ENCODE results near the gene HTT. TPM values are rescaled to one million over a fixed set of nuclear protein-coding genes. Genes with fewer than 3 reads are reported as not detected.
"Not testable (repeated sequence)": the region's sequence is repeated elsewhere in the genome, so short reads cannot be mapped to it uniquely, and the experiment has no call there.

Gene HTT
- total RNA-seq, 1 donor from 2014 or later: 25.9 TPM

DNA sequence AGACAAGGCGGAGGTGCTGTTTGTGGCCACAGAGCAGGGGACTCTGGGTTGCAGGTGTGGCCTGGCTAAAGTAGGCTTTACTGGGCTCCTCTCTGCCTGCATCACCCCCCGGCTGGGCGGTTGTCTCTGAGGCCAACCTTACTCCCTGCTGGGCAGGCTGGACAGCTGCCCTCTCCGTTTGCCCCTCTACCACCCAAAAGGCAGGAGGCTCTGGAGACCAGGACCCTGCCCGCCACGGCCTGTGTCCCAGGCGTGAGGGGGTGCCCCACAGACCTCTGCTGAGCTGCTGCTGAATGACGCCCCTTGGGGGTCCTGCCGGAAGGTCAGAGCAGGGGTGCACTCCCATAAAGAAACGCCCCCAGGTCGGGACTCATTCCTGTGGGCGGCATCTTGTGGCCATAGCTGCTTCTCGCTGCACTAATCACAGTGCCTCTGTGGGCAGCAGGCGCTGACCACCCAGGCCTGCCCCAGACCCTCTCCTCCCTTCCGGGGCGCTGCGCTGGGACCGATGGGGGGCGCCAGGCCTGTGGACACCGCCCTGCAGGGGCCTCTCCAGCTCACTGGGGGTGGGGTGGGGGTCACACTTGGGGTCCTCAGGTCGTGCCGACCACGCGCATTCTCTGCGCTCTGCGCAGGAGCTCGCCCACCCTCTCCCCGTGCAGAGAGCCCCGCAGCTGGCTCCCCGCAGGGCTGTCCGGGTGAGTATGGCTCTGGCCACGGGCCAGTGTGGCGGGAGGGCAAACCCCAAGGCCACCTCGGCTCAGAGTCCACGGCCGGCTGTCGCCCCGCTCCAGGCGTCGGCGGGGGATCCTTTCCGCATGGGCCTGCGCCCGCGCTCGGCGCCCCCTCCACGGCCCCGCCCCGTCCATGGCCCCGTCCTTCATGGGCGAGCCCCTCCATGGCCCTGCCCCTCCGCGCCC is 1.1 kb upstream of the HTT start:
- DNase-seq: peak; percentile 45
- intact Hi-C loops (cut with micrococcal nuclease): no loop called here

DNA sequence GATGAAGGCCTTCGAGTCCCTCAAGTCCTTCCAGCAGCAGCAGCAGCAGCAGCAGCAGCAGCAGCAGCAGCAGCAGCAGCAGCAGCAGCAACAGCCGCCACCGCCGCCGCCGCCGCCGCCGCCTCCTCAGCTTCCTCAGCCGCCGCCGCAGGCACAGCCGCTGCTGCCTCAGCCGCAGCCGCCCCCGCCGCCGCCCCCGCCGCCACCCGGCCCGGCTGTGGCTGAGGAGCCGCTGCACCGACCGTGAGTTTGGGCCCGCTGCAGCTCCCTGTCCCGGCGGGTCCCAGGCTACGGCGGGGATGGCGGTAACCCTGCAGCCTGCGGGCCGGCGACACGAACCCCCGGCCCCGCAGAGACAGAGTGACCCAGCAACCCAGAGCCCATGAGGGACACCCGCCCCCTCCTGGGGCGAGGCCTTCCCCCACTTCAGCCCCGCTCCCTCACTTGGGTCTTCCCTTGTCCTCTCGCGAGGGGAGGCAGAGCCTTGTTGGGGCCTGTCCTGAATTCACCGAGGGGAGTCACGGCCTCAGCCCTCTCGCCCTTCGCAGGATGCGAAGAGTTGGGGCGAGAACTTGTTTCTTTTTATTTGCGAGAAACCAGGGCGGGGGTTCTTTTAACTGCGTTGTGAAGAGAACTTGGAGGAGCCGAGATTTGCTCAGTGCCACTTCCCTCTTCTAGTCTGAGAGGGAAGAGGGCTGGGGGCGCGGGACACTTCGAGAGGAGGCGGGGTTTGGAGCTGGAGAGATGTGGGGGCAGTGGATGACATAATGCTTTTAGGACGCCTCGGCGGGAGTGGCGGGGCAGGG is 568 bp downstream of the HTT start:
- DNase-seq (peak; percentile 55), ATAC-seq (no peak)
- intact Hi-C loops (cut with micrococcal nuclease): no loop called here

More for the DNA sequence above, 1.1 kb upstream of the HTT start:
- peak; percentile 5 for ATAC-seq

GRCh38 chr4:3075652-3075981 is 1.1 kb downstream of the HTT start:
- intact Hi-C loops (cut with micrococcal nuclease): no loop called here
- no peak for DNase-seq
- ATAC-seq: no peak

DNA sequence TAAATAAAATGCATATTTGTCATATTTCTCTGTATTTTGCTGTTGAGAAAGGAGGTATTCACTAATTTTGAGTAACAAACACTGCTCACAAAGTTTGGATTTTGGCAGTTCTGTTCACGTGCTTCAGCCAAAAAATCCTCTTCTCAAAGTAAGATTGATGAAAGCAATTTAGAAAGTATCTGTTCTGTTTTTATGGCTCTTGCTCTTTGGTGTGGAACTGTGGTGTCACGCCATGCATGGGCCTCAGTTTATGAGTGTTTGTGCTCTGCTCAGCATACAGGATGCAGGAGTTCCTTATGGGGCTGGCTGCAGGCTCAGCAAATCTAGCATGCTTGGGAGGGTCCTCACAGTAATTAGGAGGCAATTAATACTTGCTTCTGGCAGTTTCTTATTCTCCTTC is 3.3 kb downstream of the HTT start:
- ATAC-seq: no peak
- intact Hi-C loops (cut with micrococcal nuclease): no loop called here
- DNase-seq: no peak

DNA sequence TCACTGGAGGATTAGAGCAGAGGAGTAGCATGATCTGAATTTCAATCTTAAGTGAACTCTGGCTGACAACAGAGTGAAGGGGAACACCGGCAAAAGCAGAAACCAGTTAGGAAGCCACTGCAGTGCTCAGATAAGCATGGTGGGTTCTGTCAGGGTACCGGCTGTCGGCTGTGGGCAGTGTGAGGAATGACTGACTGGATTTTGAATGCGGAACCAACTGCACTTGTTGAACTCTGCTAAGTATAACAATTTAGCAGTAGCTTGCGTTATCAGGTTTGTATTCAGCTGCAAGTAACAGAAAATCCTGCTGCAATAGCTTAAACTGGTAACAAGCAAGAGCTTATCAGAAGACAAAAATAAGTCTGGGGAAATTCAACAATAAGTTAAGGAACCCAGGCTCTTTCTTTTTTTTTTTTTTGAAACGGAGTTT is 5.2 kb downstream of the HTT start:
- no peak for ATAC-seq
- no peak for DNase-seq
- intact Hi-C loops (cut with micrococcal nuclease): no loop called here

DNA sequence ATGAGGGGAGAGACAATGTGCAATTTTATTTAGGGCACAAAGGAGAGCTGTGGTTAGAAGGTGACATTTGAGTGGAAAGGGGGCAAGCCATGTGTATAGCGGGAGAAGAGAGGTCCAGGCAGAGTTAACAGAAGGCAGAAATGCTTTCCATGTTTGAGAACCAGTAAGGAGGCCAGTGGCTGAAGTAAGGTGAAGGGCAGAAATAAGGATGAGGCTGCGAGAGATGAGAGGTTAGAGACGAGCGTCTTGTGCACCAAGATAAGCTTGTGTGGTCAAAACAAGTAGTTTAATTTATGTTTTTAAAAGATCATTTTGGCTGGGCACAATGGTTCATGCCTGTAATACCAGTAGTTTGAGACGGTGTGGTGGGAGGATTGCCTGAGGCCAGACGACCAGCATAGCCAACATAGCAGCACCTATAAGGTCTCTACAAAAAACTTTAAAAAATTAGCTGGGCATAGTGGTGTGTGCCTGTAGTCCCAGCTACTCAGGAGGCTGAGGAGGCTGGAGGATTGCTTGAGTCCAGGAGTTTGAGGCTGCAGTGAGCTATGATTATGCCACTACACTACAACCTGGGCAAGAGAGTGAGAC is 8.5 kb downstream of the HTT start:
- intact Hi-C loops (cut with micrococcal nuclease): no loop called here
- ATAC-seq (no peak), DNase-seq (no peak)

DNA sequence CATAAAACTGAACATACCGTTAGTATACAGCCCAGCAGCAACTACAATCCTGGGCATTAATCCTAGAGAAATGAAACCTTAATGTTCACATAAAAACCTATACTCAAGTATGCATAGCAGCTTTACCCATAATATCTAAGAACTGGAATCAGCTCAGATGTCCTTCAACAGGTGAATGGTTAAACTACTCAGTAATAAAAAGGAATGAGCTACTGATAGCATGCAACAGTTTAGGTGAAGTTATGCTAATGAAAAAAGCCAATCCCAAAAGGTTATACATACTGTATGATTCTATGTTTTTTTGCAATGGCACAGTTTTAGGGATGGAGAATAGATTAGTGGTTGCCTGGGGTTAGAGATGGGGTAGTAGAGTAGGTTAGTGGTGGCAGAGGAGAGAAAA is 9.3 kb downstream of the HTT start:
- DNase-seq: no peak
- no peak for ATAC-seq
- intact Hi-C loops (cut with micrococcal nuclease): no loop called here

DNA sequence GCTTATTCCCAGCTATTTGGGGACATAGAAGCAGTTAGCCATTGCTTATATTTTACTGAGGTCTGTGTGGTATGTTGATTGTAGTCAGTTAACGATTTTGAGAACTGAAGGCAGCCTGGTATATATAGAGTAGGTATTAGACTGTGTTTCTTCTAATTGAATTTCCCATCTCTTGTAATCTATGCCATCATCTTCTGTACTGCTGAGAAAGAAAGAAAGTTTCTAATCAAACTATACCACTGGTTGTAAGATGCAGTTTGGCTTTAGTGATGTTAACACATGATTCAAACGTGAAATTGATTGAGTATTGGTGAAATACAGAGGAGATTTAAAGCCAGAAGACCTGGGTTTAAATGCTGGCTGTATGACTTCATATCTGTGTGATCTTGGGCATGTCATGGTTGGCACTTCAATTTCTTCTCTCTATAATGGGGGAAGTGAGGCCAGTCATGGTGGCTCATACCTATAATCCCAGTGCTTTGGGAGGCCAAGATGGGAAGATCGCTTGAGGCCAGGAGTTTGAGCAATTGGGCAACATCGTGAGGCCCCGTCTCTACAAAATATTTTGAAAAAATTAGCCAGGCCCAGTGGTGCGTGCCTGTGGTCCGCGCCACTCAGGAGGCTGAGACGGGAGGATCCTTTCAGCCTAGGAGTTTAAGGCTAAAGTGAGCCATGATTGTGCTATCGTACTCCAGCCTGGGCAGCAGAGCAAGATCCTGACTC is 11.6 kb downstream of the HTT start:
- no peak for ATAC-seq
- intact Hi-C loops (cut with micrococcal nuclease): no loop called here
- no peak for DNase-seq

GRCh38 chr4:3087115-3087797 is 12.8 kb downstream of the HTT start:
- intact Hi-C loops (cut with micrococcal nuclease): no loop called here
- no peak for ATAC-seq
- no peak for DNase-seq

DNA sequence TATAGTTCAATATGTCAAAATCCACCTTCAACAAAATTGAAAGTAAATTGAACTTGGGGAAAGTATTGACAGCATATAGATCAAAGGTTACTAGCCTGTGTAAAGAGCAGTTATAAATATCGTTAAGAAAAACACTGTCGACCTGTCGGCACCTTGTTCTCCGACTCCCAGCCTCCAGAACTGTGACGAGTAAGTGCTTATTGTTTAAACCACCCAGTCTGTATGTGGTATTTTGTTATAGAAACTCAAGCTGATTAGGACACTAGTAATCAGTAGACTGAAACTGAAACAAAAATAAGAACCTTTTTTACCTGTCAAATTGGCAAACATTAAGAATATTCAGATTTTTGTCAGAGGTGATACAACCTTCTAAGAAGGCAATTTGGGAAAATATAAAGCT is 17.0 kb downstream of the HTT start:
- DNase-seq (no peak), ATAC-seq (no peak)
- intact Hi-C loops (cut with micrococcal nuclease): no loop called here

DNA sequence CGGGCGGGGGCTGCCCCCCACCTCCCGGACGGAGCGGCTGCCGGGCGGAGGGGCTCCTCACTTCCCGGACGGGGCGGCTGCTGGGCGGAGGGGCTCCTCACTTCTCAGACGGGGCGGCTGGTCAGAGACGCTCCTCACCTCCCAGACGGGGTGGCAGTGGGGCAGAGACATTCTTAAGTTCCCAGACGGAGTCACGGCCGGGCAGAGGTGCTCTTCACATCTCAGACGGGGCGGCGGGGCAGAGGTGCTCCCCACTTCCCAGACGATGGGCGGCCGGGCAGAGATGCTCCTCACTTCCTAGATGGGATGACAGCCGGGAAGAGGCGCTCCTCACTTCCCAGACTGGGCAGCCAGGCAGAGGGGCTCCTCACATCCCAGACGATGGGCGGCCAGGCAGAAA is 20.2 kb downstream of the HTT start:
- DNase-seq; intact Hi-C loops (cut with micrococcal nuclease); ATAC-seq: not testable (repeated sequence)

- ATAC-seq: no peak
- intact Hi-C loops (cut with micrococcal nuclease): no loop called here
- DNase-seq: no peak
Observed at GRCh38 chr4:3096202-3096601, 21.7 kb downstream of the HTT start.

GRCh38 chr4:3098346-3098745 is 23.9 kb downstream of the HTT start:
- intact Hi-C loops (cut with micrococcal nuclease): no loop called here
- DNase-seq (no peak), ATAC-seq (no peak)

GRCh38 chr4:3106339-3107186 is 32.1 kb downstream of the HTT start:
- DNase-seq (peak; percentile 91), ATAC-seq (peak; percentile 98)
- intact Hi-C loops (cut with micrococcal nuclease): no loop called here

DNA sequence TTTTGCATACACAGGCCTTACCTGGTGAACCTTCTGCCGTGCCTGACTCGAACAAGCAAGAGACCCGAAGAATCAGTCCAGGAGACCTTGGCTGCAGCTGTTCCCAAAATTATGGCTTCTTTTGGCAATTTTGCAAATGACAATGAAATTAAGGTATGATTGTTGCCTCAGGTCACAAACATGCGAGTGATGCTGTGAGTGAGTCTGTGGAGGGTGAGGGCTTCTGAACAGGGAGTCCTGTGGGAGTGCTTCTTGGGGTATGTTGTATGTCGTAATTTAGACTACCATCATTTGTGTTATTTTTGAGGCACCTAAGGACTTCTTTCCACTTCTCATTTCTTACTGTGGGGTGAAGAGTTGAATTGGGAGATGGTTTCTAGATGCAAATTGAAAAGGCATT is 32.8 kb downstream of the HTT start:
- ATAC-seq (no peak), DNase-seq (no peak)
- intact Hi-C loops (cut with micrococcal nuclease): no loop called here

DNA sequence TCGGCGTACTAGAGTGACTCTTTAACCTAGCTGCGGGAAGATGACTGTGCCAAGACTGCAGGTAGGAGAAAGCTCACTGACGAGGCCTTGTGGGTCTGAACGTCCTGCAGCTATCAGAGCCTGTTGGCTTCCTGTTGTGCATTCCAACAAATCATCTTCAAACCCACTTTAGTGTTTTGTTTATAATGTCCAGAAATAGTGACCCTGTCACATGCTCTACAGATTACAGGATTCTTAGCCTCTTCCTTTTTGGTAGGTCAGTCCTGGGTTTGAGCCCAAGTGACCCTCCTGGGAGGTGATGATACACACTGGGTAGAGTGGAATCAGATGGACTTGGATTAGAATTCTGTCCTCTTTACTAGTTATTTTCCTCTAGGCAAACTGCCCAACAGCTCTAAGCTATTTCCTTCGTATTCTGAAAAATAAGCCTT is 33.2 kb downstream of the HTT start:
- DNase-seq: peak; percentile 52
- intact Hi-C loops (cut with micrococcal nuclease): no loop called here
- peak; percentile 51 for ATAC-seq

GRCh38 chr4:3108211-3108610 is 33.7 kb downstream of the HTT start:
- intact Hi-C loops (cut with micrococcal nuclease): no loop called here
- DNase-seq: no peak
- no peak for ATAC-seq

DNA sequence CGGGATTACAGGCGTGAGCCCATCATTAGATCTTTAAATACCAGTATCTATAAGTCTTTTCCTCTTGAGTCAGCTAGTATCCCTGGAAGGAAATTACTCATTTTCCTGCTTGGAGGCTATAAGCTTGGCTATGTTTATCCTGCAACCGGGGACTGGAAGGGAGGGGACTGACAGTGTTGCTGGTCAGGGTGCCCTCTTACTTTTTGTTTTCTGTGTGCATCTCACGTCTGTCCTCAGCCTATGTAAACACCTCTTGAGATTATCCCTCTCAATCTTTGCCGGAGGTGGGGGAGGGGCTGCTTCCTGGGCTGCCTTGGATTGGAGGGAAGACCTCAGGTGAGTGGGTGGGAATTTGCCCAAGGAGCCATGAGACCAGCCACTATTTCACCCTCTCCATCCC is 37.0 kb downstream of the HTT start:
- intact Hi-C loops (cut with micrococcal nuclease): no loop called here
- ATAC-seq: no peak
- no peak for DNase-seq

All from left ventricle myocardium superior (tissue), 1 donor.